K562 (cell line): Measurements from ENCODE around the gene IL3RA. TPM values are rescaled to one million over a fixed set of nuclear protein-coding genes. Genes with fewer than 3 reads are reported as not detected.

Experiments used
- ATAC-seq: fragments of 200-7000 bp; cut with Tn5 transposase; 3 replicates; pipeline ENCODE4 v1.9.1; 2020; ENCODE audit warnings: moderate library complexity
- BruUV-seq: library from RNA; stranded (reverse); fragments of 400-500 nt; replicated peaks from 2 replicates; lab custom pipeline; 2021; lab: Mats Ljungman, UMichigan
- CTCF ChIA-PET: fragments of 300-600 bp; formaldehyde crosslinking; extraction: SDS; loops from one replicate; lab custom pipeline; 2021; ENCODE audit warnings: low intra/inter-chr PET ratio; lab: Yijun Ruan, JAX
- POLR2A ChIA-PET: fragments of 300-600, 350-650 bp; sonication (Branson Sonifier 250); formaldehyde crosslinking; extraction: SDS; loops from one replicate; lab custom pipeline; 2021; ENCODE audit warnings: antibody characterized with exemption, inconsistent platforms; lab: Yijun Ruan, JAX
- DNase-seq, 4 experiments: peaks; one replicate each; pipeline versions ENCODE4 v3.0.0 to v3.0.0-alpha.2; 2011 to 2018; ENCODE audit warnings: low spot score in 3 of 4, mixed read lengths in 3 of 4; ENCODE audit errors: extremely low read depth in 1 of 4
- FAIRE-seq: peaks from 2 replicates; lab custom pipeline; 2011; peaks lifted over from hg19 to GRCh38; lab: Jason Lieb, UNC
- H2AFZ ChIP-seq: 2 replicates; pipeline ENCODE4 v1.6.0; 2011; ENCODE audit warnings: low read depth, low read length, control low read depth, inconsistent platforms
- H3K27ac ChIP-seq: fragments of 200-600 bp; 3 replicates; pipeline ENCODE4 v1.8.0; 2011; ENCODE audit warnings: low read depth, mild to moderate bottlenecking, control low read depth, inconsistent platforms, low read length, moderate library complexity, mixed read lengths; ENCODE audit errors: extremely low read depth
- H3K27me3 ChIP-seq, 2 experiments: fragments of 300-600 bp in 1 of 2; 2 replicates in 1 of 2; 3 replicates in 1 of 2; pipeline versions ENCODE4 v1.6.0 to v1.8.0; 2011; ENCODE audit warnings: inconsistent platforms in 2 of 2, low read length in 2 of 2, mild to moderate bottlenecking in 1 of 2, mixed read lengths in 1 of 2, moderate library complexity in 1 of 2; ENCODE audit not compliant: control insufficient read depth in 2 of 2, insufficient read depth in 2 of 2
- H3K36me3 ChIP-seq: fragments of 300-600 bp; 3 replicates; pipeline ENCODE4 v1.8.0; 2011; ENCODE audit warnings: mild to moderate bottlenecking, low read length, inconsistent platforms; ENCODE audit not compliant: control insufficient read depth, insufficient read depth
- H3K4me1 ChIP-seq, 2 experiments: fragments of 200-600 bp in 1 of 2; replicated peaks in 1 of 2; 2 replicates in 1 of 2; 3 replicates in 1 of 2; pipeline versions ENCODE4 v1.5.1 to v1.8.0; 2011; ENCODE audit warnings: inconsistent platforms in 2 of 2, low read length in 2 of 2, mild to moderate bottlenecking in 1 of 2, mixed read lengths in 1 of 2, moderate library complexity in 1 of 2; ENCODE audit not compliant: control insufficient read depth in 2 of 2, insufficient read depth in 2 of 2
- H3K4me2 ChIP-seq: 2 replicates; pipeline ENCODE4 v1.6.1; 2011; ENCODE audit warnings: low read length, control low read depth, inconsistent platforms, mixed read lengths; ENCODE audit not compliant: insufficient read depth
- H3K4me3 ChIP-seq: fragments of 200-600 bp; sonication (generic), shearing (Covaris generic); 2 replicates; pipeline ENCODE4 v1.5.1; 2016; ENCODE audit warnings: control low read depth, inconsistent platforms
- H3K79me2 ChIP-seq: fragments of 200-600 bp; 3 replicates; pipeline ENCODE4 v1.8.0; 2011; ENCODE audit warnings: low read length, inconsistent platforms; ENCODE audit not compliant: control insufficient read depth, insufficient read depth
- H3K9ac ChIP-seq, 2 experiments: 2 replicates each; pipeline versions ENCODE4 v1.6.0 to v1.6.1; 2011; ENCODE audit warnings: low read depth in 2 of 2, low read length in 2 of 2, control low read depth in 1 of 2, inconsistent platforms in 1 of 2, mild to moderate bottlenecking in 1 of 2, mixed read lengths in 1 of 2; ENCODE audit not compliant: insufficient read depth in 1 of 2
- H3K9me1 ChIP-seq: one replicate; pipeline ENCODE4 v1.6.0; 2011; ENCODE audit warnings: inconsistent platforms, mild to moderate bottlenecking, low read length, moderate library complexity; ENCODE audit not compliant: control insufficient read depth, insufficient read depth
- H3K9me3 ChIP-seq: replicated peaks from 2 replicates; pipeline ENCODE4 v1.5.1; 2011; ENCODE audit warnings: low read depth, low read length, inconsistent platforms; ENCODE audit not compliant: control insufficient read depth, insufficient read depth
- H4K20me1 ChIP-seq: replicated peaks from 2 replicates; pipeline ENCODE4 v1.6.1; 2011; ENCODE audit warnings: low read length, inconsistent platforms, mixed read lengths; ENCODE audit not compliant: control insufficient read depth, insufficient read depth
- ARNT ChIP-seq, 2 experiments: fragments of 450-650 bp; IDR thresholded peaks; 2 replicates each; pipeline ENCODE4 v1.6.1; 2016; ENCODE audit warnings: mild to moderate bottlenecking in 1 of 2
- CREB3 ChIP-seq: fragments of 450-650 bp; conservative IDR thresholded peaks from 2 replicates; pipeline ENCODE4 v1.6.1; 2016; ENCODE audit warnings: missing genetic modification characterization, low read depth, mild to moderate bottlenecking, missing compliant biosample characterization, moderate library complexity
- ELF4 ChIP-seq: fragments of 450-650 bp; formaldehyde crosslinking; IDR thresholded peaks from 2 replicates; pipeline ENCODE4 v1.4.0; 2022; ENCODE audit warnings: missing genetic modification characterization
- HMGN3 ChIP-seq: IDR thresholded peaks from 2 replicates; pipeline ENCODE4 v1.6.1; 2011; ENCODE audit warnings: borderline replicate concordance, low read depth, mild to moderate bottlenecking, mixed read lengths, low read length; ENCODE audit not compliant: insufficient read length; ENCODE audit errors: extremely low read depth
- HNRNPLL ChIP-seq: fragments of 200-400 bp; formaldehyde crosslinking; IDR thresholded peaks from 2 replicates; pipeline ENCODE4 v1.6.1; 2017; ENCODE audit warnings: low read length, low read depth, mild to moderate bottlenecking; ENCODE audit not compliant: poor library complexity, severe bottlenecking
- HSF4 ChIP-seq: fragments of 250-450 bp; sonication (Bioruptor Pico); IDR thresholded peaks from 2 replicates; pipeline ENCODE4 v2.1.2; 2022; ENCODE audit warnings: mild to moderate bottlenecking, moderate library complexity, borderline replicate concordance
- MBD2 ChIP-seq: sonication (generic); IDR thresholded peaks from 2 replicates; pipeline ENCODE4 v1.6.1; 2016; ENCODE audit warnings: low read depth, borderline replicate concordance
- MTA2 ChIP-seq: fragments of 450-650 bp; IDR thresholded peaks from 2 replicates; pipeline ENCODE4 v1.6.1; 2016; ENCODE audit warnings: low read depth
- NR3C1 ChIP-seq: sonication (generic); formaldehyde crosslinking; IDR thresholded peaks from 2 replicates; pipeline ENCODE4 v1.8.1; 2022; ENCODE audit warnings: missing genetic modification reagents
- POLR2AphosphoS2 ChIP-seq: IDR thresholded peaks from 2 replicates; pipeline ENCODE4 v1.6.1; 2012; ENCODE audit warnings: low read length, improper control_type of control experiment
- SOX6 ChIP-seq: fragments of 450-650 bp; IDR thresholded peaks from 2 replicates; pipeline ENCODE4 v1.6.1; 2014; ENCODE audit warnings: mild to moderate bottlenecking
- SUPT5H ChIP-seq: fragments of 450-650 bp; IDR thresholded peaks from 2 replicates; pipeline ENCODE4 v1.6.1; 2016
- TRIM24 ChIP-seq, 2 experiments: fragments of 450-650 bp; IDR thresholded peaks; 2 replicates each; pipeline ENCODE4 v1.6.1; 2016
- U2AF1 ChIP-seq: fragments of 200-400 bp; formaldehyde crosslinking; optimal IDR thresholded peaks from 2 replicates; pipeline ENCODE3; 2017; ENCODE audit warnings: mild to moderate bottlenecking, low read depth, low read length, moderate library complexity
- ZC3H11A ChIP-seq: IDR thresholded peaks from 2 replicates; pipeline ENCODE4 v1.6.1; 2012; ENCODE audit warnings: low read depth, low read length, improper control_type of control experiment
- ZFP1 ChIP-seq: fragments of 450-650 bp; formaldehyde crosslinking; IDR thresholded peaks from 2 replicates; pipeline ENCODE4 v1.4.0; 2020; ENCODE audit warnings: mild to moderate bottlenecking, mixed read lengths
- ZNF511 ChIP-seq: sonication (generic); formaldehyde crosslinking; IDR thresholded peaks from 2 replicates; pipeline ENCODE4 v1.8.0; 2022; ENCODE audit warnings: mild to moderate bottlenecking, missing genetic modification reagents
- WGBS: fragments of 100-300 bp; shearing (Covaris generic); methylation state at CpG from one replicate; pipeline ENCODE4 v1.1.6; 2016; ENCODE audit warnings: low coverage, mixed read lengths; ENCODE audit not compliant: insufficient coverage; ENCODE audit errors: missing lambda C conversion rate; 5-methylcytosine and 5-hydroxymethylcytosine counted together
- in situ Hi-C: fragments of 300-500 bp; cut with MboI; formaldehyde crosslinking; loops from 4 replicates; pipeline ENCODE4 v1.15.0; 2018; ENCODE audit warnings: inconsistent platforms, mixed read lengths
- intact Hi-C: fragments of 100-400 bp; cut with micrococcal nuclease; formaldehyde crosslinking; loops from 2 replicates; pipeline ENCODE4 v1.14.2; 2022
- polyA plus RNA-seq, 8 experiments: library from polyadenylated mRNA; depleted of rRNA in 4 of 8; stranded (reverse) in 5 of 8; unstranded in 3 of 8; fragments of >200 nt; fragmentation: Nextera tagmentation in 2 of 8; fragmentation: Illumina TruSeq in 1 of 8; extraction: Ambion mirVana in 2 of 8; extraction: Trizol in 1 of 8; gene quantifications; 2 replicates each; pipeline versions ENCODE4 v1.2.1 to v1.2.3, GENCODE V29; 2011 to 2014; ENCODE audit warnings: inconsistent platforms in 1 of 8, missing spikeins in 1 of 8
- total RNA-seq, 7 experiments: library from RNA; depleted of rRNA in 6 of 7; stranded (reverse); fragments of >200 nt in 6 of 7; fragmentation: Illumina TruSeq in 2 of 7; extraction: Trizol in 2 of 7; gene quantifications; 2 replicates each; pipeline versions ENCODE4 v1.2.1 to v1.2.3, GENCODE V29; 2011 to 2021; ENCODE audit warnings: low replicate concordance in 1 of 7
- TF ChIP-seq, protein P1 (sequence below): fragments of 250-450 bp; sonication (Bioruptor Pico); IDR thresholded peaks from 2 replicates; pipeline ENCODE4 v1.9.0; 2021; ENCODE audit warnings: mild to moderate bottlenecking
- TF ChIP-seq, protein P2 (sequence below): fragments of 250-450 bp; sonication (Bioruptor Pico); IDR thresholded peaks from 2 replicates; pipeline ENCODE4 v1.4.0; 2020; ENCODE audit warnings: mild to moderate bottlenecking, moderate library complexity

Gene IL3RA
- total and polyA plus RNA-seq, 9 of the 15 experiments (the other 6 are each of a cell fraction or from before 2014, with no cell fraction given), result not detected

DNA sequence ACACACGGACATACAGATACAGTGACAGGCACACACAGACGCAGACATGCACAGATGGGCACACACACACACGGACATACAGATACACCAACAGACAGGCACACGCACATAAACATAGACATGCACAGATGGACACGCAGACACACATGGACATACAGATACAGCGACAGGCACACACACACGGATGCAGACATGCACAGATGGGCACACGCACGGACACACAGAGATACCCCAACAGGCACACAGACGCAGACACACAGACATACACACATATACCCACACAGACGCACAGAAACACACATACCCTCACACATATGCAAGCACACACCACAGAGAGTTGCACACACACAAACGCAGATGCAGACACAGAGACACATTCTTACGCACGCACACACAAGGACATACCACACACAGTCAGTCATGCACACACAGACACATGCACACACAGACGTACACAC is 79.8 kb downstream of the IL3RA start:
- ChIA-PET CTCF (no interaction called here), POLR2A (no interaction called here)
- Histone ChIP-seq H3K27ac (no peak overlapping the region), H3K27me3 (no peaks in the 10 kb centered on the region), H3K79me2 (no peaks in the 10 kb centered on the region), H2AFZ (no peak overlapping the region), H3K9me1 (no peaks in the 10 kb centered on the region), H3K4me1 (peaks cover 0 to 9% of the 10 kb centered on the region in 2 experiments; a peak in 2 of 5 replicates), H3K4me2 (no peak overlapping the region), H4K20me1 (no peaks in the 10 kb centered on the region), H3K9ac (no peak overlapping the region), H3K4me3 (no peak overlapping the region), H3K36me3 (peaks cover 22% of the 10 kb centered on the region; the same call in 2 of the 3 replicates), H3K9me3 (no peaks in the 10 kb centered on the region)
- ATAC-seq, result no peak
- intact Hi-C loops (no loop called here), in situ Hi-C loops (no loop called here)
- WGBS, result 65% methylated on average over 12 of the region's 15 CpGs
- DNase-seq, result no peak
- BruUV-seq, result no TSS peak
- FAIRE-seq, result no peak
- no peak for TF ChIP-seq MBD2
- TF ChIP-seq, protein P1, sequence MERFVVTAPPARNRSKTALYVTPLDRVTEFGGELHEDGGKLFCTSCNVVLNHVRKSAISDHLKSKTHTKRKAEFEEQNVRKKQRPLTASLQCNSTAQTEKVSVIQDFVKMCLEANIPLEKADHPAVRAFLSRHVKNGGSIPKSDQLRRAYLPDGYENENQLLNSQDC (CRISPR knock-in tag), result no peak
- TF ChIP-seq, protein P2, sequence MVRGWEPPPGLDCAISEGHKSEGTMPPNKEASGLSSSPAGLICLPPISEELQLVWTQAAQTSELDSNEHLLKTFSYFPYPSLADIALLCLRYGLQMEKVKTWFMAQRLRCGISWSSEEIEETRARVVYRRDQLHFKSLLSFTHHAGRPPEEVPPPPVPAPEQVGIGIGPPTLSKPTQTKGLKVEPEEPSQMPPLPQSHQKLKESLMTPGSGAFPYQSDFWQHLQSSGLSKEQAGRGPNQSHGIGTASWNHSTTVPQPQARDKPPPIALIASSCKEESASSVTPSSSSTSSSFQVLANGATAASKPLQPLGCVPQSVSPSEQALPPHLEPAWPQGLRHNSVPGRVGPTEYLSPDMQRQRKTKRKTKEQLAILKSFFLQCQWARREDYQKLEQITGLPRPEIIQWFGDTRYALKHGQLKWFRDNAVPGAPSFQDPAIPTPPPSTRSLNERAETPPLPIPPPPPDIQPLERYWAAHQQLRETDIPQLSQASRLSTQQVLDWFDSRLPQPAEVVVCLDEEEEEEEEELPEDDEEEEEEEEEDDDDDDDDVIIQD (CRISPR knock-in tag), result no peak
- TF ChIP-seq HMGN3, result no peak
- no peak for TF ChIP-seq HNRNPLL
- no peak for TF ChIP-seq SOX6
- TF ChIP-seq POLR2AphosphoS2, result no peak
- TF ChIP-seq HSF4 (CRISPR knock-in tag), result no peak
- no peak for TF ChIP-seq ZNF511 (CRISPR knock-in tag)
- no peak for TF ChIP-seq MTA2
- TF ChIP-seq SUPT5H, result no peak
- TF ChIP-seq TRIM24 (IDR thresholded peaks at IDR 0.05), result no peak
- TF ChIP-seq U2AF1, result no peak
- TF ChIP-seq ARNT (IDR thresholded peaks at IDR 0.05), result no peak
- no peak for TF ChIP-seq ZFP1 (CRISPR knock-in tag)
- no peak for TF ChIP-seq CREB3 (tag)
- no peak for TF ChIP-seq ELF4
- no peak for TF ChIP-seq NR3C1 (CRISPR knock-in tag)
- TF ChIP-seq ZC3H11A, result no peak
- TF ChIP-seq, all 486 proteins: peak for 0
